Astrocyte (in vitro differentiated cells and primary cell): ENCODE data around the gene FNDC3A. TPM values are rescaled to one million over a fixed set of nuclear protein-coding genes. Genes with fewer than 3 reads are reported as not detected.
"Not testable (repeated sequence)": the region's sequence is repeated elsewhere in the genome, so short reads cannot be mapped to it uniquely, and the experiment has no call there.

Experiments used
- DNase-seq: peaks from one replicate; pipeline ENCODE4 v3.0.0-alpha.2; 2010; ENCODE audit warnings: low read depth
- FAIRE-seq: peaks from 2 replicates; lab custom pipeline; 2011; peaks lifted over from hg19 to GRCh38; lab: Jason Lieb, UNC
- H2AFZ ChIP-seq: 2 replicates; pipeline ENCODE4 v1.6.0; 2012; ENCODE audit warnings: low read depth, low read length, inconsistent platforms
- H3K27ac ChIP-seq: 2 replicates; pipeline ENCODE4 v1.5.1; 2011; ENCODE audit warnings: low read depth, low read length, inconsistent platforms
- H3K27me3 ChIP-seq: 2 replicates; pipeline ENCODE4 v1.6.0; 2011; ENCODE audit warnings: low read length, inconsistent platforms; ENCODE audit not compliant: insufficient read depth
- H3K36me3 ChIP-seq: 2 replicates; pipeline ENCODE4 v1.5.1; 2011; ENCODE audit warnings: low read length, inconsistent platforms; ENCODE audit not compliant: insufficient read depth
- H3K4me1 ChIP-seq: 2 replicates; pipeline ENCODE4 v1.5.1; 2011; ENCODE audit warnings: low read length, inconsistent platforms; ENCODE audit not compliant: insufficient read depth
- H3K4me2 ChIP-seq: 2 replicates; pipeline ENCODE4 v1.6.0; 2012; ENCODE audit warnings: low read length, inconsistent platforms
- H3K4me3 ChIP-seq: 2 replicates; pipeline ENCODE4 v1.5.1; 2011; ENCODE audit warnings: low read depth, mild to moderate bottlenecking, low read length, inconsistent platforms; ENCODE audit not compliant: insufficient read depth
- H3K79me2 ChIP-seq: 2 replicates; pipeline ENCODE4 v1.6.0; 2012; ENCODE audit warnings: mild to moderate bottlenecking, low read length, inconsistent platforms; ENCODE audit not compliant: insufficient read depth
- H3K9ac ChIP-seq: 2 replicates; pipeline ENCODE4 v1.6.0; 2012; ENCODE audit warnings: mild to moderate bottlenecking, low read length, inconsistent platforms
- H3K9me3 ChIP-seq: 2 replicates; pipeline ENCODE4 v1.5.1; 2012; ENCODE audit warnings: low read depth, mild to moderate bottlenecking, low read length, inconsistent platforms; ENCODE audit not compliant: insufficient read depth
- H4K20me1 ChIP-seq: 2 replicates; pipeline ENCODE4 v1.6.0; 2012; ENCODE audit warnings: low read length, inconsistent platforms; ENCODE audit not compliant: insufficient read depth
- H3K27ac Mint-ChIP-seq: one replicate; pipeline ENCODE4 v1.8.0; 2021; ENCODE audit warnings: mild to moderate bottlenecking, mixed read lengths; ENCODE audit not compliant: unreplicated experiment
- H3K27me3 Mint-ChIP-seq: one replicate; pipeline ENCODE4 v1.8.0; 2021; ENCODE audit warnings: low read depth, mixed read lengths; ENCODE audit not compliant: unreplicated experiment
- H3K36me3 Mint-ChIP-seq: one replicate; pipeline ENCODE4 v1.8.0; 2021; ENCODE audit warnings: low read depth, mixed read lengths; ENCODE audit not compliant: unreplicated experiment
- H3K4me1 Mint-ChIP-seq: one replicate; pipeline ENCODE4 v1.8.0; 2021; ENCODE audit warnings: low read depth, mixed read lengths; ENCODE audit not compliant: unreplicated experiment
- H3K4me3 Mint-ChIP-seq: one replicate; pipeline ENCODE4 v1.8.0; 2021; ENCODE audit warnings: mild to moderate bottlenecking, moderate library complexity, mixed read lengths; ENCODE audit not compliant: unreplicated experiment
- H3K9me3 Mint-ChIP-seq: one replicate; pipeline ENCODE4 v1.8.0; 2021; ENCODE audit warnings: mild to moderate bottlenecking, mixed read lengths; ENCODE audit not compliant: unreplicated experiment
- CTCF ChIP-seq: IDR thresholded peaks from 2 replicates; pipeline ENCODE4 v1.5.1; 2011; ENCODE audit warnings: low read depth, mild to moderate bottlenecking, inconsistent platforms, low read length, moderate library complexity; ENCODE audit not compliant: insufficient read depth
- EZH2 ChIP-seq: IDR thresholded peaks from 2 replicates; pipeline ENCODE4 v1.6.1; 2012; ENCODE audit warnings: mild to moderate bottlenecking, low read length, inconsistent platforms; ENCODE audit not compliant: insufficient read depth
- total RNA-seq: library from RNA; stranded (reverse); gene quantifications from 2 replicates; pipeline ENCODE4 v1.2.1, GENCODE V29; 2021

FNDC3A gene
- total RNA-seq, 1 donor from 2014 or later = 82.6 TPM

GRCh38 chr13:49060678-49061387, 85.1 kb downstream of the FNDC3A start:
- TF ChIP-seq CTCF = no peak
- no peak for TF ChIP-seq EZH2
- Histone ChIP-seq H2AFZ (no peak overlapping the region), H3K9ac (no peak overlapping the region), H3K4me3 (no peak overlapping the region), H3K27me3 (no peaks in the 10 kb centered on the region), H3K36me3 (no peaks in the 10 kb centered on the region), H3K79me2 (peaks cover 5% of the 10 kb centered on the region), H3K4me2 (no peak overlapping the region), H4K20me1 (peaks cover 3% of the 10 kb centered on the region), H3K9me3 (no peaks in the 10 kb centered on the region), H3K27ac (no peak overlapping the region), H3K4me1 (no peaks in the 10 kb centered on the region)
- FAIRE-seq = no peak
- DNase-seq = no peak
- no peak overlapping the region for H3K4me3 Mint-ChIP-seq
- H3K27ac Mint-ChIP-seq = no peak overlapping the region
- H3K36me3 Mint-ChIP-seq = peaks cover 10% of the 10 kb centered on the region
- H3K27me3 Mint-ChIP-seq = no peaks in the 10 kb centered on the region
- H3K9me3 Mint-ChIP-seq = no peaks in the 10 kb centered on the region
- peaks cover 10% of the 10 kb centered on the region for H3K4me1 Mint-ChIP-seq

- not testable (repeated sequence) for DNase-seq, H3K9me3 ChIP-seq, H3K9ac ChIP-seq, H3K27me3 ChIP-seq, H3K27ac Mint-ChIP-seq, H3K4me1 ChIP-seq, H3K9me3 Mint-ChIP-seq, H3K79me2 ChIP-seq, H3K4me3 Mint-ChIP-seq, H3K4me3 ChIP-seq, H3K27ac ChIP-seq, H3K36me3 ChIP-seq, H2AFZ ChIP-seq, H4K20me1 ChIP-seq, H3K36me3 Mint-ChIP-seq, H3K27me3 Mint-ChIP-seq, FAIRE-seq, H3K4me2 ChIP-seq, H3K4me1 Mint-ChIP-seq
Measured at GRCh38 chr13:49061388-49061752, 85.7 kb downstream of the FNDC3A start.

GRCh38 chr13:49062297-49062896, 86.7 kb downstream of the FNDC3A start:
- DNase-seq (no peak), FAIRE-seq (no peak)
- Histone ChIP-seq H4K20me1 (peaks cover 3% of the 10 kb centered on the region), H3K4me1 (no peaks in the 10 kb centered on the region), H3K9me3 (no peaks in the 10 kb centered on the region), H3K36me3 (no peaks in the 10 kb centered on the region), H3K27me3 (no peaks in the 10 kb centered on the region), H3K4me3 (no peak overlapping the region), H2AFZ (no peak overlapping the region), H3K27ac (no peak overlapping the region), H3K79me2 (no peaks in the 10 kb centered on the region), H3K9ac (no peak overlapping the region), H3K4me2 (no peak overlapping the region)
- Mint-ChIP-seq H3K36me3 (peaks cover 5% of the 10 kb centered on the region), H3K4me1 (peaks cover 10% of the 10 kb centered on the region), H3K4me3 (no peak overlapping the region), H3K27ac (no peak overlapping the region), H3K27me3 (no peaks in the 10 kb centered on the region), H3K9me3 (no peaks in the 10 kb centered on the region)
- TF ChIP-seq EZH2 = no peak
- no peak for TF ChIP-seq CTCF
